WTC11 (cell line): Measurements from ENCODE around the gene RCN1. TPM values are rescaled to one million over a fixed set of nuclear protein-coding genes. Genes with fewer than 3 reads are reported as not detected.

Experiments
- ATAC-seq: fragments of 200-7000 bp; cut with Tn5 transposase; 2 replicates; pipeline ENCODE4 v1.10.0; 2021; ENCODE audit warnings: mild to moderate bottlenecking, moderate library complexity
- CTCF ChIA-PET: fragments of 300-600 bp; sonication (Branson Sonifier 250); formaldehyde crosslinking; loops from one replicate; lab custom pipeline; 2021; ENCODE audit warnings: antibody characterized with exemption; lab: Charles Lee
- POLR2A ChIA-PET: fragments of 350-600 bp; sonication (Branson Sonifier 250); formaldehyde crosslinking; loops from one replicate; lab custom pipeline; 2021; ENCODE audit warnings: antibody characterized with exemption; lab: Charles Lee
- DNase-seq: peaks from one replicate; pipeline ENCODE4 v3.0.0; 2021; ENCODE audit warnings: low spot score
- H3K27ac Mint-ChIP-seq: 2 replicates; pipeline ENCODE4 v1.8.0; 2021; ENCODE audit warnings: mixed read lengths
- H3K27me3 Mint-ChIP-seq: 2 replicates; pipeline ENCODE4 v1.8.0; 2021; ENCODE audit warnings: low read depth, mild to moderate bottlenecking, moderate library complexity, mixed read lengths
- H3K36me3 Mint-ChIP-seq: 2 replicates; pipeline ENCODE4 v1.8.0; 2021; ENCODE audit warnings: mixed read lengths
- H3K4me1 Mint-ChIP-seq: 2 replicates; pipeline ENCODE4 v1.8.0; 2022; ENCODE audit warnings: mixed read lengths
- H3K4me3 Mint-ChIP-seq: 2 replicates; pipeline ENCODE4 v1.8.0; 2021; ENCODE audit warnings: mild to moderate bottlenecking, moderate library complexity, mixed read lengths
- H3K9me3 Mint-ChIP-seq: 2 replicates; pipeline ENCODE4 v1.8.0; 2021; ENCODE audit warnings: mixed read lengths
- ATF2 ChIP-seq: sonication (generic); formaldehyde crosslinking; IDR thresholded peaks from 2 replicates; pipeline ENCODE4 v1.8.1; 2022; ENCODE audit warnings: low read depth, missing genetic modification reagents, borderline replicate concordance
- CREM ChIP-seq: sonication (generic); formaldehyde crosslinking; IDR thresholded peaks from 2 replicates; pipeline ENCODE4 v1.8.1; 2022; ENCODE audit warnings: mild to moderate bottlenecking, missing genetic modification reagents, moderate library complexity
- E2F1 ChIP-seq: sonication (generic); formaldehyde crosslinking; IDR thresholded peaks from 2 replicates; pipeline ENCODE4 v1.8.0; 2022; ENCODE audit warnings: mild to moderate bottlenecking, missing genetic modification reagents
- E2F4 ChIP-seq: sonication (generic); formaldehyde crosslinking; IDR thresholded peaks from 2 replicates; pipeline ENCODE4 v1.8.1; 2022; ENCODE audit warnings: low read depth, mild to moderate bottlenecking, moderate library complexity, missing genetic modification reagents, borderline replicate concordance
- ERG ChIP-seq: fragments of 250-450 bp; sonication (Bioruptor Pico); IDR thresholded peaks from 2 replicates; pipeline ENCODE4 v1.8.0; 2021; ENCODE audit warnings: mild to moderate bottlenecking
- FOXP1 ChIP-seq: sonication (generic); formaldehyde crosslinking; IDR thresholded peaks from 2 replicates; pipeline ENCODE4 v1.8.0; 2022; ENCODE audit warnings: missing genetic modification reagents, mild to moderate bottlenecking, moderate library complexity, borderline replicate concordance
- GRHL2 ChIP-seq: fragments of 250-450 bp; sonication (Bioruptor Pico); IDR thresholded peaks from 2 replicates; pipeline ENCODE4 v1.8.0; 2022; ENCODE audit warnings: mild to moderate bottlenecking, moderate library complexity; ENCODE audit not compliant: insufficient replicate concordance, severe bottlenecking
- MLX ChIP-seq: sonication (generic); formaldehyde crosslinking; IDR thresholded peaks from 2 replicates; pipeline ENCODE4 v1.8.1; 2023; ENCODE audit warnings: mild to moderate bottlenecking, missing genetic modification reagents, moderate library complexity
- NFE2L1 ChIP-seq: sonication (generic); formaldehyde crosslinking; IDR thresholded peaks from 2 replicates; pipeline ENCODE4 v1.8.1; 2023; ENCODE audit warnings: missing genetic modification reagents
- SMAD3 ChIP-seq: sonication (generic); formaldehyde crosslinking; IDR thresholded peaks from 2 replicates; pipeline ENCODE4 v1.8.0; 2022; ENCODE audit warnings: missing genetic modification reagents, mild to moderate bottlenecking, borderline replicate concordance
- USF1 ChIP-seq: sonication (generic); formaldehyde crosslinking; IDR thresholded peaks from 2 replicates; pipeline ENCODE4 v1.8.0; 2022; ENCODE audit warnings: mild to moderate bottlenecking, missing genetic modification reagents
- ZNF121 ChIP-seq: sonication (generic); formaldehyde crosslinking; IDR thresholded peaks from 2 replicates; pipeline ENCODE4 v1.8.0; 2023; ENCODE audit warnings: missing genetic modification reagents
- ZNF138 ChIP-seq: sonication (generic); formaldehyde crosslinking; conservative IDR thresholded peaks from 2 replicates; pipeline ENCODE4 v1.8.1; 2022; ENCODE audit warnings: mild to moderate bottlenecking, moderate library complexity, missing genetic modification reagents
- ZNF512 ChIP-seq: sonication (generic); formaldehyde crosslinking; IDR thresholded peaks from 2 replicates; pipeline ENCODE4 v1.8.1; 2022; ENCODE audit warnings: missing genetic modification reagents, borderline replicate concordance
- ZSCAN18 ChIP-seq: fragments of 250-450 bp; sonication (Bioruptor Pico); IDR thresholded peaks from 2 replicates; pipeline ENCODE4 v2.1.2; 2022; ENCODE audit warnings: mild to moderate bottlenecking, moderate library complexity
- total RNA-seq: library from RNA; stranded (reverse); gene quantifications from 3 replicates; pipeline ENCODE4 v1.2.3, GENCODE V29; 2021
- TF ChIP-seq, protein P1 (sequence below): sonication (generic); formaldehyde crosslinking; conservative IDR thresholded peaks from 2 replicates; pipeline ENCODE4 v1.8.1; 2023; ENCODE audit warnings: mild to moderate bottlenecking, low read depth, missing genetic modification reagents, moderate library complexity
- TF ChIP-seq, protein P2 (sequence below): sonication (generic); formaldehyde crosslinking; conservative IDR thresholded peaks from 2 replicates; pipeline ENCODE4 v1.8.1; 2022; ENCODE audit warnings: mild to moderate bottlenecking, missing genetic modification reagents
- TF ChIP-seq, protein P3 (sequence below): fragments of 250-450 bp; sonication (Bioruptor Pico); IDR thresholded peaks from 2 replicates; pipeline ENCODE4 v1.9.0; 2021; ENCODE audit warnings: mild to moderate bottlenecking, borderline replicate concordance
- TF ChIP-seq, protein P4 (sequence below): sonication (generic); formaldehyde crosslinking; IDR thresholded peaks from 2 replicates; pipeline ENCODE4 v1.8.0; 2022; ENCODE audit warnings: mild to moderate bottlenecking, missing genetic modification reagents

RCN1 gene
- total RNA-seq, 1 experiment from 2014 or later: 96.2 TPM

DNA sequence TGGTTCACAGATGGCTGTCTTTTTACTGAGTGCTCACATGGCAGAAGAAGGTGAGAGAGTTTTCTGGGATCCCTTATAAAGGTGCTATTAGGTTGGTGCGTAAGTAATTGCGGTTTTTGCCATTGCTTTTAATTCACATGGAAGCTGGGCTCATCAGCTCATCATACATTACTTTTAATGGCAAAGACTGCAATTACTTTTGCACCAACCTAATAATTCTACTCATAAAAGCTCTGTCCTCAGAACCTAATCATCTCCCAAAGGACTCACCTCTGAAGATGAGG lies 23.0 kb downstream of the RCN1 start:
- no peak overlapping the region for H3K27ac Mint-ChIP-seq
- DNase-seq (no peak), ATAC-seq (no peak)
- TF ChIP-seq FOXP1: no peak
- TF ChIP-seq ZNF512: no peak
- TF ChIP-seq ZNF121 (CRISPR knock-in tag): no peak
- TF ChIP-seq, protein P1, sequence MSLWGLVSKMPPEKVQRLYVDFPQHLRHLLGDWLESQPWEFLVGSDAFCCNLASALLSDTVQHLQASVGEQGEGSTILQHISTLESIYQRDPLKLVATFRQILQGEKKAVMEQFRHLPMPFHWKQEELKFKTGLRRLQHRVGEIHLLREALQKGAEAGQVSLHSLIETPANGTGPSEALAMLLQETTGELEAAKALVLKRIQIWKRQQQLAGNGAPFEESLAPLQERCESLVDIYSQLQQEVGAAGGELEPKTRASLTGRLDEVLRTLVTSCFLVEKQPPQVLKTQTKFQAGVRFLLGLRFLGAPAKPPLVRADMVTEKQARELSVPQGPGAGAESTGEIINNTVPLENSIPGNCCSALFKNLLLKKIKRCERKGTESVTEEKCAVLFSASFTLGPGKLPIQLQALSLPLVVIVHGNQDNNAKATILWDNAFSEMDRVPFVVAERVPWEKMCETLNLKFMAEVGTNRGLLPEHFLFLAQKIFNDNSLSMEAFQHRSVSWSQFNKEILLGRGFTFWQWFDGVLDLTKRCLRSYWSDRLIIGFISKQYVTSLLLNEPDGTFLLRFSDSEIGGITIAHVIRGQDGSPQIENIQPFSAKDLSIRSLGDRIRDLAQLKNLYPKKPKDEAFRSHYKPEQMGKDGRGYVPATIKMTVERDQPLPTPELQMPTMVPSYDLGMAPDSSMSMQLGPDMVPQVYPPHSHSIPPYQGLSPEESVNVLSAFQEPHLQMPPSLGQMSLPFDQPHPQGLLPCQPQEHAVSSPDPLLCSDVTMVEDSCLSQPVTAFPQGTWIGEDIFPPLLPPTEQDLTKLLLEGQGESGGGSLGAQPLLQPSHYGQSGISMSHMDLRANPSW (CRISPR knock-in tag): no peak
- TF ChIP-seq, protein P2, sequence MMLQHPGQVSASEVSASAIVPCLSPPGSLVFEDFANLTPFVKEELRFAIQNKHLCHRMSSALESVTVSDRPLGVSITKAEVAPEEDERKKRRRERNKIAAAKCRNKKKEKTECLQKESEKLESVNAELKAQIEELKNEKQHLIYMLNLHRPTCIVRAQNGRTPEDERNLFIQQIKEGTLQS (CRISPR knock-in tag): no peak
- TF ChIP-seq, protein P3, sequence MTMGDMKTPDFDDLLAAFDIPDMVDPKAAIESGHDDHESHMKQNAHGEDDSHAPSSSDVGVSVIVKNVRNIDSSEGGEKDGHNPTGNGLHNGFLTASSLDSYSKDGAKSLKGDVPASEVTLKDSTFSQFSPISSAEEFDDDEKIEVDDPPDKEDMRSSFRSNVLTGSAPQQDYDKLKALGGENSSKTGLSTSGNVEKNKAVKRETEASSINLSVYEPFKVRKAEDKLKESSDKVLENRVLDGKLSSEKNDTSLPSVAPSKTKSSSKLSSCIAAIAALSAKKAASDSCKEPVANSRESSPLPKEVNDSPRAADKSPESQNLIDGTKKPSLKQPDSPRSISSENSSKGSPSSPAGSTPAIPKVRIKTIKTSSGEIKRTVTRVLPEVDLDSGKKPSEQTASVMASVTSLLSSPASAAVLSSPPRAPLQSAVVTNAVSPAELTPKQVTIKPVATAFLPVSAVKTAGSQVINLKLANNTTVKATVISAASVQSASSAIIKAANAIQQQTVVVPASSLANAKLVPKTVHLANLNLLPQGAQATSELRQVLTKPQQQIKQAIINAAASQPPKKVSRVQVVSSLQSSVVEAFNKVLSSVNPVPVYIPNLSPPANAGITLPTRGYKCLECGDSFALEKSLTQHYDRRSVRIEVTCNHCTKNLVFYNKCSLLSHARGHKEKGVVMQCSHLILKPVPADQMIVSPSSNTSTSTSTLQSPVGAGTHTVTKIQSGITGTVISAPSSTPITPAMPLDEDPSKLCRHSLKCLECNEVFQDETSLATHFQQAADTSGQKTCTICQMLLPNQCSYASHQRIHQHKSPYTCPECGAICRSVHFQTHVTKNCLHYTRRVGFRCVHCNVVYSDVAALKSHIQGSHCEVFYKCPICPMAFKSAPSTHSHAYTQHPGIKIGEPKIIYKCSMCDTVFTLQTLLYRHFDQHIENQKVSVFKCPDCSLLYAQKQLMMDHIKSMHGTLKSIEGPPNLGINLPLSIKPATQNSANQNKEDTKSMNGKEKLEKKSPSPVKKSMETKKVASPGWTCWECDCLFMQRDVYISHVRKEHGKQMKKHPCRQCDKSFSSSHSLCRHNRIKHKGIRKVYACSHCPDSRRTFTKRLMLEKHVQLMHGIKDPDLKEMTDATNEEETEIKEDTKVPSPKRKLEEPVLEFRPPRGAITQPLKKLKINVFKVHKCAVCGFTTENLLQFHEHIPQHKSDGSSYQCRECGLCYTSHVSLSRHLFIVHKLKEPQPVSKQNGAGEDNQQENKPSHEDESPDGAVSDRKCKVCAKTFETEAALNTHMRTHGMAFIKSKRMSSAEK (CRISPR knock-in tag): no peak
- no peak for TF ChIP-seq ZNF138 (CRISPR knock-in tag)
- no peak for TF ChIP-seq USF1 (CRISPR knock-in tag)
- TF ChIP-seq CREM (CRISPR knock-in tag): no peak
- no peak for TF ChIP-seq ERG (CRISPR knock-in tag)
- no peak for TF ChIP-seq NFE2L1
- no peak for TF ChIP-seq ZSCAN18
- TF ChIP-seq ATF2 (CRISPR knock-in tag): no peak
- TF ChIP-seq MLX (CRISPR knock-in tag): no peak
- no peak for TF ChIP-seq SMAD3 (CRISPR knock-in tag)
- no peak for TF ChIP-seq E2F1 (CRISPR knock-in tag)
- TF ChIP-seq, protein P4, sequence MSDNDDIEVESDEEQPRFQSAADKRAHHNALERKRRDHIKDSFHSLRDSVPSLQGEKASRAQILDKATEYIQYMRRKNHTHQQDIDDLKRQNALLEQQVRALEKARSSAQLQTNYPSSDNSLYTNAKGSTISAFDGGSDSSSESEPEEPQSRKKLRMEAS (CRISPR knock-in tag): no peak
- TF ChIP-seq E2F4 (CRISPR knock-in tag): no peak
- TF ChIP-seq GRHL2: no peak
- H3K4me3 Mint-ChIP-seq: no peak overlapping the region
- CTCF ChIA-PET: no interaction called here
- H3K9me3 Mint-ChIP-seq: no peaks in the 10 kb centered on the region
- H3K36me3 Mint-ChIP-seq: no peaks in the 10 kb centered on the region
- POLR2A ChIA-PET: no interaction called here
- H3K4me1 Mint-ChIP-seq: peaks cover 13% of the 10 kb centered on the region
- no peaks in the 10 kb centered on the region for H3K27me3 Mint-ChIP-seq
